K562 (cell line): ENCODE measurements around the gene PLCB4.

Experiments
- CCAR2 ChIP-seq: fragments of 200-400 bp; formaldehyde crosslinking; IDR thresholded peaks from 2 replicates; pipeline ENCODE4 v1.6.1; 2017; ENCODE audit warnings: mild to moderate bottlenecking, low read depth, low read length
- HNRNPLL ChIP-seq: fragments of 200-400 bp; formaldehyde crosslinking; IDR thresholded peaks from 2 replicates; pipeline ENCODE4 v1.6.1; 2017; ENCODE audit warnings: low read length, low read depth, mild to moderate bottlenecking; ENCODE audit not compliant: poor library complexity, severe bottlenecking
- MLLT1 ChIP-seq, 2 experiments: fragments of 450-650 bp; IDR thresholded peaks; 2 replicates each; pipeline ENCODE4 v1.6.1; 2016

GRCh38 chr20:9467995-9468394 is 399.1 kb downstream of the PLCB4 start:
- TF ChIP-seq MLLT1 (IDR thresholded peaks at IDR 0.05), result no peak
- TF ChIP-seq CCAR2, result no peak
- TF ChIP-seq HNRNPLL, result no peak
